CD14-positive monocyte (primary cell): Measurements from ENCODE around the gene COA5. TPM values are rescaled to one million over a fixed set of nuclear protein-coding genes. Genes with fewer than 3 reads are reported as not detected.

Experiments
- DNase-seq, 3 donors: peaks; one replicate each; pipeline ENCODE4 v3.0.0-alpha.2; 2011 to 2022
- H2AFZ ChIP-seq: 2 replicates; pipeline ENCODE4 v1.6.0; 2012; ENCODE audit warnings: mild to moderate bottlenecking, low read depth, low read length, inconsistent platforms; ENCODE audit not compliant: insufficient read depth, poor library complexity, severe bottlenecking
- H3K27ac ChIP-seq, 2 donors: 1 replicate in 1 of 2; 2 replicates in 1 of 2; pipeline ENCODE4 v1.5.1; 2012 to 2013; ENCODE audit warnings: low read length in 2 of 2, control low read depth in 1 of 2, inconsistent platforms in 1 of 2, low read depth in 1 of 2, mild to moderate bottlenecking in 1 of 2
- H3K27me3 ChIP-seq, 2 donors: one replicate each; pipeline versions ENCODE4 v1.6.0 to v1.6.1; 2011 to 2013; ENCODE audit warnings: low read length in 2 of 2; ENCODE audit not compliant: control insufficient read depth in 2 of 2, insufficient read depth in 2 of 2
- H3K36me3 ChIP-seq, 2 donors: replicated peaks in 1 of 2; 1 replicate in 1 of 2; 2 replicates in 1 of 2; pipeline versions ENCODE4 v1.5.1 to v1.6.1; 2012 to 2013; ENCODE audit warnings: low read length in 2 of 2, control low read depth in 1 of 2, inconsistent platforms in 1 of 2, mild to moderate bottlenecking in 1 of 2; ENCODE audit not compliant: insufficient read depth in 2 of 2, control insufficient read depth in 1 of 2
- H3K4me1 ChIP-seq, 2 donors: 1 replicate in 1 of 2; 2 replicates in 1 of 2; pipeline versions ENCODE4 v1.5.1 to v1.6.1; 2012 to 2013; ENCODE audit warnings: low read length in 2 of 2, control low read depth in 1 of 2, inconsistent platforms in 1 of 2, mild to moderate bottlenecking in 1 of 2, moderate library complexity in 1 of 2; ENCODE audit not compliant: insufficient read depth in 2 of 2, control insufficient read depth in 1 of 2
- H3K4me2 ChIP-seq: replicated peaks from 2 replicates; pipeline ENCODE3; 2012; ENCODE audit warnings: low read length, moderate library complexity, mild to moderate bottlenecking; ENCODE audit not compliant: poor library complexity, severe bottlenecking; ENCODE audit errors: extremely low read depth
- H3K4me3 ChIP-seq, 3 experiments: fragments of 200-600 bp in 1 of 3; sonication (generic) in 1 of 3; replicated peaks in 1 of 3; 1 replicate in 2 of 3; 2 replicates in 1 of 3; pipeline ENCODE4 v1.5.1; 2011 to 2013; ENCODE audit warnings: low read length in 3 of 3, mild to moderate bottlenecking in 3 of 3, control low read depth in 2 of 3, low read depth in 2 of 3, inconsistent platforms in 1 of 3, moderate library complexity in 1 of 3
- H3K79me2 ChIP-seq: 2 replicates; pipeline ENCODE4 v1.6.0; 2012; ENCODE audit warnings: mild to moderate bottlenecking, control low read depth, inconsistent platforms, low read length, moderate library complexity; ENCODE audit not compliant: insufficient read depth
- H3K9ac ChIP-seq: 2 replicates; pipeline ENCODE4 v1.6.0; 2017; ENCODE audit warnings: low read length, mild to moderate bottlenecking; ENCODE audit not compliant: insufficient read depth, poor library complexity, severe bottlenecking
- H3K9me3 ChIP-seq, 2 donors: replicated peaks in 1 of 2; 1 replicate in 1 of 2; 2 replicates in 1 of 2; pipeline versions ENCODE4 v1.5.1 to v1.6.1; 2012 to 2013; ENCODE audit warnings: low read length in 2 of 2, control low read depth in 1 of 2; ENCODE audit not compliant: control insufficient read depth in 1 of 2, insufficient read depth in 1 of 2
- H4K20me1 ChIP-seq: 2 replicates; pipeline ENCODE4 v1.6.0; 2012; ENCODE audit warnings: mild to moderate bottlenecking, low read length, control low read depth, moderate library complexity; ENCODE audit not compliant: insufficient read depth
- H3K27ac Mint-ChIP-seq, 7 donors: one replicate each; pipeline ENCODE4 v1.8.0; 2020; ENCODE audit warnings: mild to moderate bottlenecking in 7 of 7, mixed read lengths in 7 of 7, moderate library complexity in 6 of 7, inconsistent platforms in 2 of 7
- H3K27me3 Mint-ChIP-seq, 3 donors: one replicate each; pipeline ENCODE4 v1.8.0; 2021 to 2022; ENCODE audit warnings: low read depth in 3 of 3, mild to moderate bottlenecking in 3 of 3, mixed read lengths in 3 of 3, moderate library complexity in 3 of 3, inconsistent platforms in 1 of 3
- H3K36me3 Mint-ChIP-seq, 2 donors: one replicate each; pipeline ENCODE4 v1.8.0; 2020; ENCODE audit warnings: mixed read lengths in 2 of 2, inconsistent platforms in 1 of 2, mild to moderate bottlenecking in 1 of 2
- H3K4me1 Mint-ChIP-seq: one replicate; pipeline ENCODE4 v1.8.0; 2020; ENCODE audit warnings: mild to moderate bottlenecking, mixed read lengths
- H3K4me3 Mint-ChIP-seq, 2 donors: one replicate each; pipeline ENCODE4 v1.8.0; 2020; ENCODE audit warnings: mild to moderate bottlenecking in 2 of 2, mixed read lengths in 2 of 2, moderate library complexity in 1 of 2
- H3K9me3 Mint-ChIP-seq, 7 donors: one replicate each; pipeline ENCODE4 v1.8.0; 2020 to 2022; ENCODE audit warnings: mixed read lengths in 7 of 7, mild to moderate bottlenecking in 6 of 7, moderate library complexity in 6 of 7, inconsistent platforms in 2 of 7
- WGBS: methylation state at CpG from one replicate; pipeline ENCODE4 v1.1.5; 2013; ENCODE audit warnings: missing lambda C conversion rate; ENCODE audit not compliant: insufficient coverage; 5-methylcytosine and 5-hydroxymethylcytosine counted together
- intact Hi-C, 2 donors: fragments of 100-400 bp; cut with micrococcal nuclease; formaldehyde crosslinking; loops; one replicate each; pipeline versions ENCODE4 v1.15.0 to v1.15.1; 2023
- polyA plus RNA-seq, 3 donors: library from polyadenylated mRNA; depleted of rRNA in 1 of 3; unstranded in 2 of 3; stranded (reverse) in 1 of 3; fragments of 300-500 nt in 2 of 3; fragments of >200 nt in 1 of 3; fragmentation: Illumina TruSeq in 2 of 3; gene quantifications; 1 replicate in 2 of 3; 2 replicates in 1 of 3; pipeline ENCODE4 v1.2.3, GENCODE V29; 2012 to 2021
- TF ChIP-seq, protein P1 (sequence below): fragments of 200-600 bp; IDR thresholded peaks from one replicate; pipeline ENCODE4 v1.8.0; 2022; ENCODE audit warnings: antibody characterized with exemption, mild to moderate bottlenecking

COA5 gene
- polyA plus RNA-seq, 3 donors = 27.3 to 42.9 (median 39.0) TPM

DNA sequence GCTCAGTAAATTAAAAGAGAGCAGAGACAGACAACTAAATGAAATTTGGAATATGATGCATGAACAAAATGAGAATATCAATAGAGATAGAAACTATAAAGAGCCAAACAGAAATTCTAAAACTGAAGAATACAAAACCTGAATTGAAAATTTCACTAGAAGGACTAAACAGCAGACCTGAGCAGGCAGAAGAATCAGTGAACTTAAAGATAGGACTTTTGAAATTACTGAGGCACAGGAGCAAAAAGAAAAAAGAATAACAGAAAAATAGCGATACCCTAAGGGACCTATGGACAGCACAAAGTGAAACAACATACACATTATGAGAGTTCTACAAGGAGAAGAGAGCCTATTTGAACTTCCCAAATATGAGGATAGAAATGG lies 41.7 kb upstream of the COA5 start:
- H3K9me3 Mint-ChIP-seq = peaks cover 0 to 1% (median 0%) of the 10 kb centered on the region in 7 donors
- peaks cover 36 to 50% of the 10 kb centered on the region in 2 donors for H3K36me3 Mint-ChIP-seq
- intact Hi-C loops = loop anchor here (2.0 to 5.0 kb wide), 3 partner anchors 187 to 417 kb away; no protein-coding TSS in a partner anchor
- H3K4me1 Mint-ChIP-seq = peaks cover 19% of the 10 kb centered on the region
- Histone ChIP-seq H3K27ac (no peak overlapping the region), H3K4me2 (no peak overlapping the region), H4K20me1 (peaks cover 4% of the 10 kb centered on the region), H3K27me3 (no peaks in the 10 kb centered on the region), H3K4me1 (peaks cover 4% of the 10 kb centered on the region in 2 donors), H3K79me2 (no peaks in the 10 kb centered on the region), H3K9ac (no peak overlapping the region), H3K36me3 (peaks cover 21 to 41% of the 10 kb centered on the region in 2 donors), H3K9me3 (no peaks in the 10 kb centered on the region), H3K4me3 (no peak overlapping the region), H2AFZ (no peak overlapping the region)
- H3K27ac Mint-ChIP-seq = peak overlapping the region in 1 of 7 donors; percentile 21
- TF ChIP-seq, protein P1, sequence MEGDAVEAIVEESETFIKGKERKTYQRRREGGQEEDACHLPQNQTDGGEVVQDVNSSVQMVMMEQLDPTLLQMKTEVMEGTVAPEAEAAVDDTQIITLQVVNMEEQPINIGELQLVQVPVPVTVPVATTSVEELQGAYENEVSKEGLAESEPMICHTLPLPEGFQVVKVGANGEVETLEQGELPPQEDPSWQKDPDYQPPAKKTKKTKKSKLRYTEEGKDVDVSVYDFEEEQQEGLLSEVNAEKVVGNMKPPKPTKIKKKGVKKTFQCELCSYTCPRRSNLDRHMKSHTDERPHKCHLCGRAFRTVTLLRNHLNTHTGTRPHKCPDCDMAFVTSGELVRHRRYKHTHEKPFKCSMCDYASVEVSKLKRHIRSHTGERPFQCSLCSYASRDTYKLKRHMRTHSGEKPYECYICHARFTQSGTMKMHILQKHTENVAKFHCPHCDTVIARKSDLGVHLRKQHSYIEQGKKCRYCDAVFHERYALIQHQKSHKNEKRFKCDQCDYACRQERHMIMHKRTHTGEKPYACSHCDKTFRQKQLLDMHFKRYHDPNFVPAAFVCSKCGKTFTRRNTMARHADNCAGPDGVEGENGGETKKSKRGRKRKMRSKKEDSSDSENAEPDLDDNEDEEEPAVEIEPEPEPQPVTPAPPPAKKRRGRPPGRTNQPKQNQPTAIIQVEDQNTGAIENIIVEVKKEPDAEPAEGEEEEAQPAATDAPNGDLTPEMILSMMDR = no peak
- DNase-seq = no peak
- WGBS = no CpG with 5 or more reads among the region's 1 CpG
- no peak overlapping the region for H3K4me3 Mint-ChIP-seq
- no peaks in the 10 kb centered on the region for H3K27me3 Mint-ChIP-seq

DNA sequence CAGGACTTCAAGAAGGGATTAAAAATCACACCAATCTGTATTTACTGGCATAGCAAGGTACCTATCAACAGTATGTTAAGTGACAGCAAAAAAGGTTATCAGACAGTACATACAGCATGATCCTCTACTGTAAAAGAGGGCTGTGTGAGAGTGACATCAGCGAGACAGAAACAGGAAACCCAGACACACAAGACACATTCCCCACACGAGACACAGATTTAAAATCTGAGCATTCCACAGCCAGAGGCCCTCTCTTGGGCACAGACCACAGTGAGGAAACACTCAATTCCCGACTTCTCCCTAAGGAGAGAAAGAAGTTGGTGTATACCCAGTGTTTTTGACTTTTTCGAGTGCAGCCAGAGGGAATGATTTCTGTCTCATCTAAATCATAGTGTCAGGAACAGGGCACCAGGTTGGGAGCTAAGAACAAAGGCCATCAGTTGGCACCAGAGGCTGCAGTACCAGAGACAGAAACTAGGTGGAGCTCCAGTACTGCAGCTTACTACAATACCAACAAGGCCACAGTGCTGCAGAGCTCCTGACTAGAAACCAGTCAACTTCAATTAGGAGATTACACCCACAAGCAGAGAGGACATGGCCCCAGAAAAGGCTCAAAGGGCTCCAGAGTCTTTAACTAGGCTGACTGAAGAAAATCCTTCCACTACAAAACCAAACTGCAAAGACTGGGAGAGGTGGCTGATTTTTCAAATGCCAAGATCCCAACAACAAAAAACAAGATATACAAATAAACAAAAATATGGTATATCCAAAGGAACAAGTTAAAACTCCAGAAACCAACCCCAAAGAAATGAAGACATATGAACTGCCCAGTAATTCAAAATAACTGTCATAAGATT lies 41.1 kb upstream of the COA5 start:
- Histone ChIP-seq H3K4me1 (no peaks in the 10 kb centered on the region), H3K4me3 (no peak overlapping the region), H3K4me2 (no peak overlapping the region), H3K9me3 (no peaks in the 10 kb centered on the region), H3K79me2 (no peaks in the 10 kb centered on the region), H2AFZ (no peak overlapping the region), H3K9ac (no peak overlapping the region), H3K27ac (no peak overlapping the region), H4K20me1 (peaks cover 4% of the 10 kb centered on the region), H3K27me3 (no peaks in the 10 kb centered on the region), H3K36me3 (peaks cover 21 to 47% of the 10 kb centered on the region in 2 donors)
- Mint-ChIP-seq H3K9me3 (peaks cover 0 to 1% (median 0%) of the 10 kb centered on the region in 7 donors), H3K4me3 (no peak overlapping the region), H3K4me1 (peaks cover 13% of the 10 kb centered on the region), H3K36me3 (peaks cover 39 to 56% of the 10 kb centered on the region in 2 donors), H3K27me3 (no peaks in the 10 kb centered on the region), H3K27ac (peak overlapping the region in 3 of 7 donors; percentile 8 to 50 (median 21))
- intact Hi-C loops = loop anchor here (2.0 to 5.0 kb wide), 3 partner anchors 187 to 418 kb away; no protein-coding TSS in a partner anchor
- WGBS = no CpG with 5 or more reads among the region's 4 CpGs
- TF ChIP-seq, protein P1 = peak; percentile 96
- peak; percentile 64 to 84 (median 70) for DNase-seq
